HepG2 (cell line): ENCODE results near the gene NRG3. TPM values are rescaled to one million over a fixed set of nuclear protein-coding genes. Genes with fewer than 3 reads are reported as not detected.

Experiments used
- ATAC-seq: fragments of 200-7000 bp; cut with Tn5 transposase; 3 replicates; pipeline ENCODE4 v1.9.1; 2020; ENCODE audit warnings: mild to moderate bottlenecking, moderate library complexity
- BruUV-seq: library from RNA; stranded (reverse); fragments of 400-500 nt; replicated peaks from 2 replicates; lab custom pipeline; 2021; lab: Mats Ljungman, UMichigan
- CTCF ChIA-PET: fragments of 300-600 bp; formaldehyde crosslinking; extraction: SDS; loops from one replicate; lab custom pipeline; 2021; ENCODE audit warnings: low total read pairs, inconsistent platforms, low intra/inter-chr PET ratio; lab: Yijun Ruan, JAX
- POLR2A ChIA-PET: fragments of 350-600 bp; sonication (Branson Sonifier 250); formaldehyde crosslinking; loops from one replicate; lab custom pipeline; 2020; ENCODE audit warnings: antibody characterized with exemption, inconsistent platforms; lab: Yijun Ruan, JAX
- DNase-seq: peaks from one replicate; pipeline ENCODE4 v3.0.0-alpha.2; 2015; ENCODE audit warnings: low spot score
- FAIRE-seq: peaks from 3 replicates; lab custom pipeline; 2011; peaks lifted over from hg19 to GRCh38; lab: Jason Lieb, UNC
- H2AFZ ChIP-seq: one replicate; pipeline ENCODE4 v1.6.1; 2011; ENCODE audit warnings: low read length, inconsistent platforms
- H3K27ac ChIP-seq: fragments of 300-600 bp; 3 replicates; pipeline ENCODE4 v1.8.0; 2011; ENCODE audit warnings: mixed run types, mild to moderate bottlenecking, mixed read lengths, low read length, inconsistent platforms; ENCODE audit not compliant: insufficient read depth; ENCODE audit errors: extremely low read length
- H3K27me3 ChIP-seq, 2 experiments: fragments of 200-600 bp in 1 of 2; 2 replicates in 1 of 2; 3 replicates in 1 of 2; pipeline versions ENCODE4 v1.6.0 to v1.8.0; 2011; ENCODE audit warnings: low read length in 2 of 2, mild to moderate bottlenecking in 2 of 2, moderate library complexity in 2 of 2, inconsistent platforms in 1 of 2; ENCODE audit not compliant: insufficient read depth in 2 of 2, control insufficient read depth in 1 of 2
- H3K36me3 ChIP-seq, 2 experiments: fragments of 200-600 bp in 1 of 2; replicated peaks in 1 of 2; 2 replicates in 1 of 2; 3 replicates in 1 of 2; pipeline versions ENCODE4 v1.5.1 to v1.8.0; 2011; ENCODE audit warnings: low read length in 2 of 2, inconsistent platforms in 1 of 2; ENCODE audit not compliant: insufficient read depth in 2 of 2, control insufficient read depth in 1 of 2
- H3K4me1 ChIP-seq: 2 replicates; pipeline ENCODE4 v1.5.1; 2012; ENCODE audit warnings: low read length, inconsistent platforms; ENCODE audit not compliant: insufficient read depth
- H3K4me2 ChIP-seq: 2 replicates; pipeline ENCODE4 v1.6.0; 2011; ENCODE audit warnings: low read depth, low read length, inconsistent platforms
- H3K4me3 ChIP-seq, 3 experiments: fragments of 200-600 bp in 1 of 3; sonication (generic), shearing (Covaris generic) in 1 of 3; replicated peaks in 1 of 3; 2 replicates each; pipeline ENCODE4 v1.5.1; 2011 to 2016; ENCODE audit warnings: low read length in 3 of 3, inconsistent platforms in 2 of 3, low read depth in 2 of 3, mild to moderate bottlenecking in 2 of 3, control low read depth in 1 of 3, mixed read lengths in 1 of 3; ENCODE audit not compliant: insufficient read depth in 1 of 3
- H3K79me2 ChIP-seq: one replicate; pipeline ENCODE4 v1.6.1; 2011; ENCODE audit warnings: low read length, inconsistent platforms; ENCODE audit not compliant: insufficient read depth
- H3K9ac ChIP-seq: 2 replicates; pipeline ENCODE4 v1.6.0; 2011; ENCODE audit warnings: mild to moderate bottlenecking, low read depth, low read length, inconsistent platforms; ENCODE audit not compliant: insufficient read depth
- H3K9me3 ChIP-seq: 2 replicates; pipeline ENCODE4 v1.5.1; 2012; ENCODE audit warnings: mild to moderate bottlenecking, low read length
- H4K20me1 ChIP-seq: 2 replicates; pipeline ENCODE4 v1.6.0; 2011; ENCODE audit warnings: inconsistent platforms, mild to moderate bottlenecking, low read length, moderate library complexity; ENCODE audit not compliant: insufficient read depth
- CTCF ChIP-seq: sonication (generic); formaldehyde crosslinking; IDR thresholded peaks from 2 replicates; pipeline ENCODE4 v1.5.0; 2020; ENCODE audit warnings: mild to moderate bottlenecking, missing genetic modification reagents, moderate library complexity
- ELK4 ChIP-seq: sonication (generic); formaldehyde crosslinking; IDR thresholded peaks from 2 replicates; pipeline ENCODE4 v1.9.0; 2021; ENCODE audit warnings: missing genetic modification reagents, borderline replicate concordance
- FOXK2 ChIP-seq: fragments of 450-650 bp; IDR thresholded peaks from 2 replicates; pipeline ENCODE4 v1.6.1; 2016
- ISX ChIP-seq: sonication (generic); formaldehyde crosslinking; conservative IDR thresholded peaks from 2 replicates; pipeline ENCODE4 v1.5.0; 2020; ENCODE audit warnings: missing genetic modification reagents
- MAX ChIP-seq: IDR thresholded peaks from 2 replicates; pipeline ENCODE4 v1.6.1; 2012; ENCODE audit warnings: inconsistent platforms
- NAIF1 ChIP-seq: sonication (generic); formaldehyde crosslinking; IDR thresholded peaks from 2 replicates; pipeline ENCODE4 v1.5.0; 2020; ENCODE audit warnings: mild to moderate bottlenecking, missing genetic modification reagents, borderline replicate concordance
- SALL2 ChIP-seq: sonication (generic); formaldehyde crosslinking; IDR thresholded peaks from 2 replicates; pipeline ENCODE4 v1.8.1; 2023; ENCODE audit warnings: mild to moderate bottlenecking, missing genetic modification reagents, inconsistent platforms
- ZBTB21 ChIP-seq: sonication (generic); formaldehyde crosslinking; IDR thresholded peaks from 2 replicates; pipeline ENCODE4 v1.4.0; 2020; ENCODE audit warnings: missing genetic modification reagents
- ZBTB44 ChIP-seq: sonication (generic); formaldehyde crosslinking; IDR thresholded peaks from 2 replicates; pipeline ENCODE4 v1.4.0; 2020; ENCODE audit warnings: missing genetic modification reagents
- ZBTB7A ChIP-seq: sonication (generic); formaldehyde crosslinking; IDR thresholded peaks from 2 replicates; pipeline ENCODE4 v1.8.0; 2022; ENCODE audit warnings: mild to moderate bottlenecking, missing genetic modification reagents
- ZNF557 ChIP-seq: sonication (generic); formaldehyde crosslinking; IDR thresholded peaks from 2 replicates; pipeline ENCODE4 v1.4.0; 2020; ENCODE audit warnings: missing genetic modification reagents
- ZSCAN21 ChIP-seq: sonication (generic); formaldehyde crosslinking; IDR thresholded peaks from 2 replicates; pipeline ENCODE4 v1.8.0; 2022; ENCODE audit warnings: mild to moderate bottlenecking, missing genetic modification reagents, moderate library complexity, borderline replicate concordance
- WGBS: methylation state at CpG from one replicate; pipeline ENCODE4 v1.1.6; 2017; ENCODE audit warnings: low lambda C conversion rate; 5-methylcytosine and 5-hydroxymethylcytosine counted together
- in situ Hi-C: cut with HindIII; loops from 2 replicates; pipeline ENCODE4 v1.10.0; 2017; ENCODE audit warnings: low pct_unique_long_range_greater_than_20kb; ENCODE audit not compliant: extremely low pct_ligation_motif_present
- intact Hi-C: fragments of 100-400 bp; cut with micrococcal nuclease; formaldehyde crosslinking; loops from one replicate; pipeline ENCODE4 v1.10.0; 2022; ENCODE audit not compliant: unreplicated experiment
- polyA plus RNA-seq, 8 experiments: library from polyadenylated mRNA; depleted of rRNA in 3 of 8; stranded (reverse) in 7 of 8; unstranded in 1 of 8; fragments of >200 nt; fragmentation: Illumina TruSeq in 4 of 8; extraction: Trizol in 4 of 8; gene quantifications; 2 replicates each; pipeline versions ENCODE4 v1.2.1 to v1.2.3, GENCODE V29; 2011 to 2016; ENCODE audit warnings: low read depth in 4 of 8, missing spikeins in 1 of 8, mixed read lengths in 1 of 8; ENCODE audit not compliant: insufficient read depth in 1 of 8
- total RNA-seq, 5 experiments: library from RNA; depleted of rRNA; stranded (reverse); fragments of >200 nt; fragmentation: Illumina TruSeq; extraction: Trizol; gene quantifications; 2 replicates each; pipeline ENCODE4 v1.2.3, GENCODE V29; 2016; ENCODE audit warnings: low read depth in 1 of 5
- TF ChIP-seq, protein P1 (sequence below): IDR thresholded peaks from 2 replicates; pipeline ENCODE4 v1.6.1; 2016; ENCODE audit warnings: low read depth, borderline replicate concordance

NRG3 gene
- total and polyA plus RNA-seq, 2 of the 13 experiments (the other 11 are each of a cell fraction or from before 2014, with no cell fraction given): not detected

GRCh38 chr10:81943583-81943982 lies 68.6 kb downstream of the NRG3 start:
- Histone ChIP-seq H3K27me3 (no peaks in the 10 kb centered on the region), H3K4me3 (no peak overlapping the region), H4K20me1 (no peaks in the 10 kb centered on the region), H3K79me2 (no peaks in the 10 kb centered on the region), H3K27ac (no peak overlapping the region), H3K9me3 (peaks cover 97% of the 10 kb centered on the region), H3K4me2 (no peak overlapping the region), H3K36me3 (no peaks in the 10 kb centered on the region), H3K4me1 (no peaks in the 10 kb centered on the region), H3K9ac (no peak overlapping the region), H2AFZ (no peak overlapping the region)
- in situ Hi-C loops: no loop called here
- POLR2A ChIA-PET: no interaction called here
- no peak for DNase-seq
- no peak for ATAC-seq
- no peak for FAIRE-seq
- 0% methylated on average over 2 of the region's 2 CpGs for WGBS
- TF ChIP-seq FOXK2: no peak
- TF ChIP-seq NAIF1 (CRISPR knock-in tag): no peak
- TF ChIP-seq, protein P1, sequence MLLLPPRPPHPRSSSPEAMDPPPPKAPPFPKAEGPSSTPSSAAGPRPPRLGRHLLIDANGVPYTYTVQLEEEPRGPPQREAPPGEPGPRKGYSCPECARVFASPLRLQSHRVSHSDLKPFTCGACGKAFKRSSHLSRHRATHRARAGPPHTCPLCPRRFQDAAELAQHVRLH (CRISPR knock-in tag): no peak
- CTCF ChIA-PET: no interaction called here
- no TSS peak for BruUV-seq
- intact Hi-C loops: no loop called here

- POLR2A ChIA-PET: no interaction called here
- 41% methylated on average over 2 of the region's 2 CpGs for WGBS
- BruUV-seq: no TSS peak
These were observed 69.6 kb downstream of the NRG3 start for GRCh38 chr10:81944609-81945008.

More at GRCh38 chr10:81944609-81945008, 69.6 kb downstream of the NRG3 start:
- Histone ChIP-seq H3K4me3 (no peak overlapping the region), H2AFZ (no peak overlapping the region), H3K79me2 (no peaks in the 10 kb centered on the region), H3K27ac (no peak overlapping the region), H3K27me3 (no peaks in the 10 kb centered on the region), H3K4me1 (no peaks in the 10 kb centered on the region), H3K9me3 (peaks cover 96% of the 10 kb centered on the region), H3K9ac (no peak overlapping the region), H4K20me1 (no peaks in the 10 kb centered on the region), H3K36me3 (no peaks in the 10 kb centered on the region), H3K4me2 (no peak overlapping the region)
- TF ChIP-seq SALL2 (CRISPR knock-in tag): no peak
- no peak for TF ChIP-seq ZNF557 (CRISPR knock-in tag)
- no peak for TF ChIP-seq ELK4 (CRISPR knock-in tag)
- no peak for TF ChIP-seq ISX
- no peak for TF ChIP-seq MAX
- no peak for TF ChIP-seq ZBTB44 (CRISPR knock-in tag)
- no peak for TF ChIP-seq ZBTB7A (CRISPR knock-in tag)
- no peak for TF ChIP-seq CTCF (CRISPR knock-in tag)
- no peak for TF ChIP-seq ZBTB21 (CRISPR knock-in tag)
- TF ChIP-seq ZSCAN21 (CRISPR knock-in tag): no peak
- DNase-seq (no peak), FAIRE-seq (no peak), ATAC-seq (no peak)
- CTCF ChIA-PET: no interaction called here
- intact Hi-C loops (no loop called here), in situ Hi-C loops (no loop called here)
